ENCODE measurements around the gene ANO6. TPM values are rescaled to one million over a fixed set of nuclear protein-coding genes. Genes with fewer than 3 reads are reported as not detected.

The ANO6 gene
- total and polyA plus RNA-seq, 11 donors = 9.0 to 57.2 (median 46.0) TPM

GRCh38 chr12:45294906-45295305 lies 79.0 kb downstream of the ANO6 start:
- H3K4me3 ChIP-seq = no peak overlapping the region
- peaks cover 0 to 66% (median 21%) of the 10 kb centered on the region in 12 donors for H3K4me1 ChIP-seq
- no peaks in the 10 kb centered on the region for H3K27me3 ChIP-seq
- DNase-seq (no peak), ATAC-seq (no peak)
- no peaks in the 10 kb centered on the region for H3K36me3 ChIP-seq
- H3K9me3 ChIP-seq = no peaks in the 10 kb centered on the region
- intact Hi-C loops (cut with DNase I) = loop anchor here in 1 of 10 donors (5.0 kb wide), 1 partner anchor 42 kb away; no protein-coding TSS in a partner anchor
- 94 to 97% (median 95%) methylated on average over 5 of the region's 5 CpGs for WGBS, 4 donors
- TF ChIP-seq, protein P1, sequence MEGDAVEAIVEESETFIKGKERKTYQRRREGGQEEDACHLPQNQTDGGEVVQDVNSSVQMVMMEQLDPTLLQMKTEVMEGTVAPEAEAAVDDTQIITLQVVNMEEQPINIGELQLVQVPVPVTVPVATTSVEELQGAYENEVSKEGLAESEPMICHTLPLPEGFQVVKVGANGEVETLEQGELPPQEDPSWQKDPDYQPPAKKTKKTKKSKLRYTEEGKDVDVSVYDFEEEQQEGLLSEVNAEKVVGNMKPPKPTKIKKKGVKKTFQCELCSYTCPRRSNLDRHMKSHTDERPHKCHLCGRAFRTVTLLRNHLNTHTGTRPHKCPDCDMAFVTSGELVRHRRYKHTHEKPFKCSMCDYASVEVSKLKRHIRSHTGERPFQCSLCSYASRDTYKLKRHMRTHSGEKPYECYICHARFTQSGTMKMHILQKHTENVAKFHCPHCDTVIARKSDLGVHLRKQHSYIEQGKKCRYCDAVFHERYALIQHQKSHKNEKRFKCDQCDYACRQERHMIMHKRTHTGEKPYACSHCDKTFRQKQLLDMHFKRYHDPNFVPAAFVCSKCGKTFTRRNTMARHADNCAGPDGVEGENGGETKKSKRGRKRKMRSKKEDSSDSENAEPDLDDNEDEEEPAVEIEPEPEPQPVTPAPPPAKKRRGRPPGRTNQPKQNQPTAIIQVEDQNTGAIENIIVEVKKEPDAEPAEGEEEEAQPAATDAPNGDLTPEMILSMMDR (IDR thresholded peaks at IDR 0.05) = no peak
- no peak for TF ChIP-seq POLR2A (IDR thresholded peaks at IDR 0.05)
- H3K27ac ChIP-seq = peak overlapping the region in 1 of 12 donors; percentile 63

GRCh38 chr12:45296046-45296586 lies 80.2 kb downstream of the ANO6 start:
- intact Hi-C loops (cut with DNase I) = loop anchor here in 1 of 10 donors (5.0 kb wide), 1 partner anchor 41 kb away; no protein-coding TSS in a partner anchor
- DNase-seq (no peak), ATAC-seq (no peak)
- 65 to 68% (median 67%) methylated on average over 7 of the region's 7 CpGs for WGBS, 4 donors
- Histone ChIP-seq H3K36me3 (no peaks in the 10 kb centered on the region), H3K4me1 (peaks cover 0 to 67% (median 22%) of the 10 kb centered on the region in 12 donors), H3K27ac (peak overlapping the region in 2 of 12 donors; percentile 3 to 63), H3K27me3 (no peaks in the 10 kb centered on the region), H3K9me3 (no peaks in the 10 kb centered on the region), H3K4me3 (no peak overlapping the region)
- TF ChIP-seq, protein P1 (IDR thresholded peaks at IDR 0.05) = no peak
- TF ChIP-seq POLR2A (IDR thresholded peaks at IDR 0.05) = no peak

- Histone ChIP-seq H3K27ac (peak overlapping the region in 8 of 12 donors; percentile 1 to 64 (median 19)), H3K27me3 (no peaks in the 10 kb centered on the region), H3K4me3 (no peak overlapping the region), H3K4me1 (peaks cover 0 to 62% (median 25%) of the 10 kb centered on the region in 12 donors), H3K9me3 (no peaks in the 10 kb centered on the region), H3K36me3 (no peaks in the 10 kb centered on the region)
- intact Hi-C loops (cut with DNase I) = loop anchor here in 1 of 10 donors (5.0 kb wide), 1 partner anchor 39 kb away; no protein-coding TSS in a partner anchor
- TF ChIP-seq POLR2A (IDR thresholded peaks at IDR 0.05) = no peak
- TF ChIP-seq, protein P1 (IDR thresholded peaks at IDR 0.05) = no peak
- ATAC-seq (no peak), DNase-seq (no peak)
- 55 to 62% (median 58%) methylated on average over 4 of the region's 4 CpGs for WGBS, 4 donors
These were observed 82.2 kb downstream of the ANO6 start for GRCh38 chr12:45298047-45298446.

DNA sequence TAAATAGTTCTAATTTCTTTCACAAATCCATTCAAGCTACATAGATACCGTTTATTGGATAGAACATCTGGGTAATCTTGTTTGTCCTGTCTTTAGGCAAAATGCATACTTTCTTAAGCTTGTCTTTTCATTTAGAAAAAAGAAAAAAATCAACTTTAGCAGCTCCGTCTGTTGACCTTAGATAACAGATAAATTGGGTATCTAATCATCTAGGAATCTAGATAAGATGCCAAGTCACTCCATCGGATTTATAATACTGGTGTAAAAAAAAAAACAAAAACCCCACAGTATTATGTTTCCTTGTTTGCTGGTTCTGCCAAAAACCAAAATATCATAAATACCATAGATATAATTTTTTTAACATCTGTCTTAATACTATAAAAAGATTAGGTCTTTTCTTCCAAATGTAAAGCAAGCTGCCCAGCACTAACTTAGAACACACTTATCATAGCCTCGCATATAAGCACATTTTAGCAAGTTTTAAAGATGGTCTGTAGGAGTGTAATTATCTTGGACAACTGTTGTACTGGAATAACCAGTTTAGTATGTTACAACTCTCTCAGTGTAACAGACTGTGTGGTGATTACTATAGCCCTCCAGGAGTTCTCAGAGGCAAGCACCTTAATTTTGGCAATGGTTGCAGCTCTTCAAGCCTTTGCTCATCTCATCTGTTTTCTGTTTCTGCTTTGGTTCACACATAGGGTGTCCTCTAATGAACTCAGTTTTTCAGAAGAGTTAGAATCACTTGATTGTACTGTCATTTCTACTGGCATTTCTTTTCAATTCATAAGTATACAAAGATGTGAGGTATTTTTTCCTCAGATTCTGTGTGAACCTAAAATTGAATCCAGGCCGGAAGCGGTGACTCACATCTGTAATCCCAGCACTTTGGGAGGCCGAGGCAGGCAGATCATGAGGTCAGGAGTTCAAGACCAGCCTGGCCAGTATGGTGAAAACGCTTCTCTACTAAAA lies 83.1 kb downstream of the ANO6 start:
- Histone ChIP-seq H3K36me3 (no peaks in the 10 kb centered on the region), H3K9me3 (no peaks in the 10 kb centered on the region), H3K27me3 (no peaks in the 10 kb centered on the region), H3K27ac (peak overlapping the region in 11 of 12 donors; percentile 1 to 64 (median 21)), H3K4me1 (peaks cover 0 to 66% (median 34%) of the 10 kb centered on the region in 12 donors), H3K4me3 (no peak overlapping the region)
- no peak for DNase-seq
- intact Hi-C loops (cut with DNase I) = loop anchor here in 1 of 10 donors (5.0 kb wide), 1 partner anchor 38 kb away; no protein-coding TSS in a partner anchor
- WGBS, 4 donors = 32 to 50% (median 38%) methylated on average over 8 of the region's 8 CpGs
- ATAC-seq = peak in 3 of 4 donors; percentile 52 to 58 (median 54)
- TF ChIP-seq, protein P1 (IDR thresholded peaks at IDR 0.05) = no peak
- no peak for TF ChIP-seq POLR2A (IDR thresholded peaks at IDR 0.05)
